Mesothelial cell of epicardium (in vitro differentiated cells): ENCODE results near the gene EPHX1. TPM values are rescaled to one million over a fixed set of nuclear protein-coding genes. Genes with fewer than 3 reads are reported as not detected.
A peak's percentile ranks its signal among the peaks of the same experiment; 100 is the strongest.

ENCODE experiments used
- DNase-seq, 2 experiments: peaks; one replicate each; pipeline ENCODE4 v3.0.0; 2021; ENCODE audit warnings: low spot score in 2 of 2; ENCODE audit not compliant: unreplicated experiment in 2 of 2
- H3K27ac Mint-ChIP-seq: 2 replicates; pipeline ENCODE4 v1.8.0; 2021; ENCODE audit warnings: mixed read lengths
- H3K27me3 Mint-ChIP-seq: 2 replicates; pipeline ENCODE4 v1.8.0; 2021; ENCODE audit warnings: low read depth, mixed read lengths
- H3K36me3 Mint-ChIP-seq: 2 replicates; pipeline ENCODE4 v1.8.0; 2021; ENCODE audit warnings: mixed read lengths
- H3K4me1 Mint-ChIP-seq: 2 replicates; pipeline ENCODE4 v1.8.0; 2021; ENCODE audit warnings: mixed read lengths
- H3K4me3 Mint-ChIP-seq: 2 replicates; pipeline ENCODE4 v1.8.0; 2021; ENCODE audit warnings: mild to moderate bottlenecking, moderate library complexity, mixed read lengths
- H3K9me3 Mint-ChIP-seq: 2 replicates; pipeline ENCODE4 v1.8.0; 2021; ENCODE audit warnings: mixed read lengths
- CTCF ChIP-seq: fragments of 200-600 bp; sonication (generic); IDR thresholded peaks from one replicate; pipeline ENCODE4 v1.5.0; 2021; ENCODE audit warnings: antibody characterized with exemption; ENCODE audit not compliant: unreplicated experiment
- total RNA-seq: library from RNA; stranded (reverse); gene quantifications from 3 replicates; pipeline ENCODE4 v1.2.1, GENCODE V29; 2021

Gene EPHX1
- total RNA-seq, 1 donor from 2014 or later, result 35.9 TPM

- peaks cover 11% of the 10 kb centered on the region for H3K27me3 Mint-ChIP-seq
- no peak overlapping the region for H3K27ac Mint-ChIP-seq
Measured at GRCh38 chr1:225888289-225888897, 78.5 kb downstream of the EPHX1 start.

GRCh38 chr1:225888898-225889601 lies 79.1 kb downstream of the EPHX1 start, which contains the start of gene LEFTY1:
LEFTY1 (minus strand) TSS chr1:225889146; CDS start chr1:225889066, 80 bp downstream.
- no peak for TF ChIP-seq CTCF
- DNase-seq, result no peak
- Mint-ChIP-seq H3K36me3 (no peaks in the 10 kb centered on the region), H3K9me3 (no peaks in the 10 kb centered on the region), H3K4me1 (peaks cover 3% of the 10 kb centered on the region), H3K27me3 (peaks cover 11% of the 10 kb centered on the region), H3K4me3 (peak within 1 kb of the TSS; percentile 46), H3K27ac (no peak within 1 kb of the TSS)

More at GRCh38 chr1:225888289-225888897, 78.5 kb downstream of the EPHX1 start:
- Mint-ChIP-seq H3K4me3 (peak overlapping the region; percentile 46), H3K36me3 (no peaks in the 10 kb centered on the region), H3K4me1 (peaks cover 3% of the 10 kb centered on the region), H3K9me3 (no peaks in the 10 kb centered on the region)
- no peak for DNase-seq
- TF ChIP-seq CTCF, result no peak

- no peak for TF ChIP-seq CTCF
- DNase-seq, result no peak
- Mint-ChIP-seq H3K9me3 (no peaks in the 10 kb centered on the region), H3K27ac (no peak overlapping the region), H3K36me3 (no peaks in the 10 kb centered on the region), H3K4me1 (peaks cover 3% of the 10 kb centered on the region), H3K4me3 (no peak overlapping the region), H3K27me3 (peaks cover 11% of the 10 kb centered on the region)
Measured at GRCh38 chr1:225889743-225890142, 79.8 kb downstream of the EPHX1 start.

GRCh38 chr1:225890346-225891228 lies 80.7 kb downstream of the EPHX1 start:
- peaks cover 3% of the 10 kb centered on the region for H3K4me1 Mint-ChIP-seq
- H3K27me3 Mint-ChIP-seq, result peaks cover 11% of the 10 kb centered on the region
- no peaks in the 10 kb centered on the region for H3K36me3 Mint-ChIP-seq
- no peak overlapping the region for H3K27ac Mint-ChIP-seq
- no peak for DNase-seq
- no peaks in the 10 kb centered on the region for H3K9me3 Mint-ChIP-seq
- TF ChIP-seq CTCF, result no peak
- no peak overlapping the region for H3K4me3 Mint-ChIP-seq

- Mint-ChIP-seq H3K27me3 (peaks cover 10% of the 10 kb centered on the region), H3K9me3 (no peaks in the 10 kb centered on the region), H3K4me3 (no peak overlapping the region), H3K27ac (no peak overlapping the region), H3K4me1 (peaks cover 3% of the 10 kb centered on the region), H3K36me3 (no peaks in the 10 kb centered on the region)
- no peak for TF ChIP-seq CTCF
- no peak for DNase-seq
Measured at GRCh38 chr1:225891229-225891972, 81.5 kb downstream of the EPHX1 start.
